ENCODE measurements around the gene SAA2. TPM values are rescaled to one million over a fixed set of nuclear protein-coding genes. Genes with fewer than 3 reads are reported as not detected.

Gene SAA2
- polyA plus RNA-seq: 1.2 to 5.9 TPM (median 1.3 TPM) in 3 replicates
- 11.8 TPM for polyA plus RNA-seq (2011; ENCODE audit: low read depth)
- polyA plus RNA-seq (2011; cell fraction: cytosol; rRNA removed): 5.6 and 8.2 TPM in 2 replicates
- polyA plus RNA-seq (2011; cell fraction: nucleus; rRNA removed): 7.8 and 8.4 TPM in 2 replicates
- 1.6 and 23.2 TPM in 2 replicates for polyA plus RNA-seq (2012; ENCODE audit: low replicate concordance)
- 1.2 to 3.2 TPM in 2 of 3 replicates, not detected in the other for polyA minus RNA-seq
- polyA minus RNA-seq (2011; cell fraction: cytosol; rRNA and poly(A)+ RNA removed): not detected
- 2.2 and 2.6 TPM in 2 replicates for polyA minus RNA-seq (2011; cell fraction: nucleus; rRNA and poly(A)+ RNA removed)

DNA sequence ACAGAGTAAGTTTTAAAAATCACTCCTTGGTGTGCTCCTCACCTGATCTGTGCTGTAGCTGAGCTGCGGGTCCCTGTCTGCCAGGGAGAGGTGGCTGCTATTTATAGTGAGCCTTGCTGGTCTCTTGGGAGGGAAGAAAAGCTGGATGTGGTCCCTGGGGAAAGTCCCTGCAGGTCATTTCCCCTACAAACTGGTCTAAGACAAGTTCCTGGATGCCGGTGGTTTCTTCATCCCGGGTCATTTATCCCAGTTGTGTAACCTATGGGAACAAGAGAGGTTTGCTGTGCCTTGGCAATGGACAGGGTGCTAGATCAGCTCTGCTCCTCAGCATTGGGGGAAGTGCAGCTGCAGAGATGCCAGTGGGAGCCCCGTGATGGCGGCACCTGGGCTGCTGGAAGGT is at the start of gene SAA2:
SAA2 (minus strand) TSS at position 108 of the 400 bp plus-strand sequence. CDS start 657 bp downstream, outside the sequence.
- Histone ChIP-seq H3K9me1 (ENCODE audit: control insufficient read depth, extremely low read depth, insufficient read depth, low read length) (no peaks in the 10 kb centered on the region), H3K36me3 (ENCODE audit: control insufficient read depth in 2 of 2, extremely low read depth in 1 of 2, insufficient read depth in 2 of 2, low read length in 2 of 2) (no peaks in the 10 kb centered on the region), H3K27ac (ENCODE audit: control insufficient read depth, insufficient read depth, low read length) (no peak within 1 kb of the TSS), H3K4me1 (ENCODE audit: control insufficient read depth, extremely low read depth, insufficient read depth, low read length) (peaks cover 2% of the 10 kb centered on the region), H3K4me3 (ENCODE audit: control insufficient read depth in 2 of 3, extremely low read depth in 1 of 3, insufficient read depth in 2 of 3, low read depth in 1 of 3, low read length in 3 of 3) (no peak within 1 kb of the TSS), H3K27me3 (ENCODE audit: control insufficient read depth, extremely low read depth, insufficient read depth, low read length) (no peaks in the 10 kb centered on the region), H3K79me2 (ENCODE audit: control insufficient read depth, insufficient read depth, low read length) (no peaks in the 10 kb centered on the region), H3K9me3 (ENCODE audit: control insufficient read depth, low read depth, low read length) (no peaks in the 10 kb centered on the region), H2AFZ (ENCODE audit: control insufficient read depth, low read length) (no peak within 1 kb of the TSS), H3K9ac (ENCODE audit: control insufficient read depth, extremely low read depth, insufficient read depth, low read length) (no peak within 1 kb of the TSS), H3K4me2 (ENCODE audit: control insufficient read depth, extremely low read depth, insufficient read depth, low read depth, low read length) (no peak within 1 kb of the TSS), H4K20me1 (ENCODE audit: control insufficient read depth, extremely low read depth, insufficient read depth, low read length) (no peaks in the 10 kb centered on the region)
- dilution Hi-C loops (cut with MboI; ENCODE audit: extremely low pct_ligation_motif_present, low sequenced_read_pairs): no loop called here
- DNase-seq (ENCODE audit: low read depth, low spot score) (no peak), FAIRE-seq (no peak)
- no peak for TF ChIP-seq EZH2 (IDR thresholded peaks at IDR 0.05; ENCODE audit: low read length)
- TF ChIP-seq, protein P1, sequence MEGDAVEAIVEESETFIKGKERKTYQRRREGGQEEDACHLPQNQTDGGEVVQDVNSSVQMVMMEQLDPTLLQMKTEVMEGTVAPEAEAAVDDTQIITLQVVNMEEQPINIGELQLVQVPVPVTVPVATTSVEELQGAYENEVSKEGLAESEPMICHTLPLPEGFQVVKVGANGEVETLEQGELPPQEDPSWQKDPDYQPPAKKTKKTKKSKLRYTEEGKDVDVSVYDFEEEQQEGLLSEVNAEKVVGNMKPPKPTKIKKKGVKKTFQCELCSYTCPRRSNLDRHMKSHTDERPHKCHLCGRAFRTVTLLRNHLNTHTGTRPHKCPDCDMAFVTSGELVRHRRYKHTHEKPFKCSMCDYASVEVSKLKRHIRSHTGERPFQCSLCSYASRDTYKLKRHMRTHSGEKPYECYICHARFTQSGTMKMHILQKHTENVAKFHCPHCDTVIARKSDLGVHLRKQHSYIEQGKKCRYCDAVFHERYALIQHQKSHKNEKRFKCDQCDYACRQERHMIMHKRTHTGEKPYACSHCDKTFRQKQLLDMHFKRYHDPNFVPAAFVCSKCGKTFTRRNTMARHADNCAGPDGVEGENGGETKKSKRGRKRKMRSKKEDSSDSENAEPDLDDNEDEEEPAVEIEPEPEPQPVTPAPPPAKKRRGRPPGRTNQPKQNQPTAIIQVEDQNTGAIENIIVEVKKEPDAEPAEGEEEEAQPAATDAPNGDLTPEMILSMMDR (optimal IDR thresholded peaks at IDR 0.05 in 1 of 3, IDR thresholded peaks at IDR 0.05 in 1 of 3, conservative IDR thresholded peaks at IDR 0.05 in 1 of 3; ENCODE audit: extremely low read depth in 1 of 3, insufficient read depth in 2 of 3, low read length in 3 of 3): no peak

DNA sequence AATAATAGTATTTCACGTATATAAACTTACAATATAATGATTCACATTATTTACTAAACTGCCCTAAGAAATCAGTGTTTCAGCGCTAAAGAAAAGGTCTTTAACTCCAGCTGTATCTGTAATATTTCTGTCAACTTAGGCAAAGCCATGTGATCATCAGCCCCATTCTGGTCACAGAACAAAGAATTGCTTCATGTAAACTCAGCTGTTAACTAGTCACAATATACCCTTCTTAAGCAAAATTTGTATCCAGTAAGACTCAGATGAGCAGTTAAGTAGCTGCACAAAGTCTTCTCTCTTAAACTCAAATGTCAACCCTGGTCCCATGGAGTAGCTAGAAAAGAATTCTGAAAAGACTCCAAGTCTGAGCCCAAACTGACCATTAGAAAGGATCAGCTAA is 46.8 kb upstream of the SAA2 start:
- Histone ChIP-seq H3K4me1 (ENCODE audit: control insufficient read depth, extremely low read depth, insufficient read depth, low read length) (no peaks in the 10 kb centered on the region), H3K27me3 (ENCODE audit: control insufficient read depth, extremely low read depth, insufficient read depth, low read length) (no peaks in the 10 kb centered on the region), H3K9ac (ENCODE audit: control insufficient read depth, extremely low read depth, insufficient read depth, low read length) (no peak overlapping the region), H3K9me1 (ENCODE audit: control insufficient read depth, extremely low read depth, insufficient read depth, low read length) (no peaks in the 10 kb centered on the region), H3K79me2 (ENCODE audit: control insufficient read depth, insufficient read depth, low read length) (no peaks in the 10 kb centered on the region), H3K36me3 (ENCODE audit: control insufficient read depth in 2 of 2, extremely low read depth in 1 of 2, insufficient read depth in 2 of 2, low read length in 2 of 2) (peaks cover 22 to 23% of the 10 kb centered on the region in 2 experiments), H3K27ac (ENCODE audit: control insufficient read depth, insufficient read depth, low read length) (no peak overlapping the region), H3K4me3 (ENCODE audit: control insufficient read depth in 2 of 3, extremely low read depth in 1 of 3, insufficient read depth in 2 of 3, low read depth in 1 of 3, low read length in 3 of 3) (no peak overlapping the region), H2AFZ (ENCODE audit: control insufficient read depth, low read length) (no peak overlapping the region), H4K20me1 (ENCODE audit: control insufficient read depth, extremely low read depth, insufficient read depth, low read length) (no peaks in the 10 kb centered on the region), H3K4me2 (ENCODE audit: control insufficient read depth, extremely low read depth, insufficient read depth, low read depth, low read length) (no peak overlapping the region), H3K9me3 (ENCODE audit: control insufficient read depth, low read depth, low read length) (no peaks in the 10 kb centered on the region)
- TF ChIP-seq, protein P1 (optimal IDR thresholded peaks at IDR 0.05 in 1 of 3, IDR thresholded peaks at IDR 0.05 in 1 of 3, conservative IDR thresholded peaks at IDR 0.05 in 1 of 3; ENCODE audit: extremely low read depth in 1 of 3, insufficient read depth in 2 of 3, low read length in 3 of 3): no peak
- no peak for TF ChIP-seq EZH2 (IDR thresholded peaks at IDR 0.05; ENCODE audit: low read length)
- dilution Hi-C loops (cut with MboI; ENCODE audit: extremely low pct_ligation_motif_present, low sequenced_read_pairs): no loop called here
- no peak for DNase-seq (ENCODE audit: low read depth, low spot score)
- no peak for FAIRE-seq
